ENCODE measurements around the gene GNL1. TPM values are rescaled to one million over a fixed set of nuclear protein-coding genes. Genes with fewer than 3 reads are reported as not detected.
"Not testable (repeated sequence)": the region's sequence is repeated elsewhere in the genome, so short reads cannot be mapped to it uniquely, and the experiment has no call there.

Gene GNL1
- total RNA-seq, 1 experiment from 2014 or later, result 57.4 TPM

- DNase-seq (ENCODE audit: low read depth), result no peak
Observed at GRCh38 chr6:30533460-30534294, 22.6 kb downstream of the GNL1 start.

GRCh38 chr6:30530014-30530413 lies 26.3 kb downstream of the GNL1 start:
- DNase-seq (ENCODE audit: low read depth), result no peak

- DNase-seq (ENCODE audit: low read depth), result not testable (repeated sequence)
Observed at GRCh38 chr6:30529349-30529875, 26.9 kb downstream of the GNL1 start.

- not testable (repeated sequence) for DNase-seq (ENCODE audit: low read depth)
Observed at GRCh38 chr6:30526444-30526843, 29.8 kb downstream of the GNL1 start.

- not testable (repeated sequence) for DNase-seq (ENCODE audit: low read depth)
Observed at GRCh38 chr6:30521952-30522351, 34.3 kb downstream of the GNL1 start.

- peak; percentile 73 for DNase-seq (ENCODE audit: low read depth)
Observed at GRCh38 chr6:30521082-30521481, 35.2 kb downstream of the GNL1 start.

- DNase-seq (ENCODE audit: low read depth), result no peak
Observed at GRCh38 chr6:30520522-30520921, 35.8 kb downstream of the GNL1 start.

GRCh38 chr6:30518505-30519145 lies 37.7 kb downstream of the GNL1 start:
- DNase-seq (ENCODE audit: low read depth), result not testable (repeated sequence)

- DNase-seq (ENCODE audit: low read depth), result not testable (repeated sequence)
Observed at GRCh38 chr6:30517767-30518504, 38.4 kb downstream of the GNL1 start.

- not testable (repeated sequence) for DNase-seq (ENCODE audit: low read depth)
Observed at GRCh38 chr6:30516754-30517076, 39.6 kb downstream of the GNL1 start.

- DNase-seq (ENCODE audit: low read depth), result peak; percentile 95
Observed at GRCh38 chr6:30515944-30516753, 40.1 kb downstream of the GNL1 start.

- DNase-seq (ENCODE audit: low read depth), result no peak
Observed at GRCh38 chr6:30515106-30515505, 41.2 kb downstream of the GNL1 start.

- DNase-seq (ENCODE audit: low read depth), result no peak
Observed at GRCh38 chr6:30513451-30513850, 42.8 kb downstream of the GNL1 start.

- no peak for DNase-seq (ENCODE audit: low read depth)
Observed at GRCh38 chr6:30511169-30511546, 45.1 kb downstream of the GNL1 start.

GRCh38 chr6:30510419-30511168 lies 45.7 kb downstream of the GNL1 start:
- DNase-seq (ENCODE audit: low read depth), result no peak

GRCh38 chr6:30508890-30509736 lies 47.2 kb downstream of the GNL1 start:
- peak; percentile 37 for DNase-seq (ENCODE audit: low read depth)

GRCh38 chr6:30507849-30508827 lies 48.2 kb downstream of the GNL1 start:
- DNase-seq (ENCODE audit: low read depth), result no peak
